GM19025 (cell line): ENCODE measurements around the gene REC114.

ENCODE experiments used
- ATAC-seq: cut with Tn5 transposase; IDR thresholded peaks from one replicate; pipeline ENCODE4 v1.9.1; 2021; ENCODE audit warnings: mild to moderate bottlenecking, low read depth, moderate library complexity; ENCODE audit not compliant: unreplicated experiment

The REC114 gene

GRCh38 chr15:73600413-73601335 lies 157.7 kb downstream of the REC114 start:
- no peak for ATAC-seq

DNA sequence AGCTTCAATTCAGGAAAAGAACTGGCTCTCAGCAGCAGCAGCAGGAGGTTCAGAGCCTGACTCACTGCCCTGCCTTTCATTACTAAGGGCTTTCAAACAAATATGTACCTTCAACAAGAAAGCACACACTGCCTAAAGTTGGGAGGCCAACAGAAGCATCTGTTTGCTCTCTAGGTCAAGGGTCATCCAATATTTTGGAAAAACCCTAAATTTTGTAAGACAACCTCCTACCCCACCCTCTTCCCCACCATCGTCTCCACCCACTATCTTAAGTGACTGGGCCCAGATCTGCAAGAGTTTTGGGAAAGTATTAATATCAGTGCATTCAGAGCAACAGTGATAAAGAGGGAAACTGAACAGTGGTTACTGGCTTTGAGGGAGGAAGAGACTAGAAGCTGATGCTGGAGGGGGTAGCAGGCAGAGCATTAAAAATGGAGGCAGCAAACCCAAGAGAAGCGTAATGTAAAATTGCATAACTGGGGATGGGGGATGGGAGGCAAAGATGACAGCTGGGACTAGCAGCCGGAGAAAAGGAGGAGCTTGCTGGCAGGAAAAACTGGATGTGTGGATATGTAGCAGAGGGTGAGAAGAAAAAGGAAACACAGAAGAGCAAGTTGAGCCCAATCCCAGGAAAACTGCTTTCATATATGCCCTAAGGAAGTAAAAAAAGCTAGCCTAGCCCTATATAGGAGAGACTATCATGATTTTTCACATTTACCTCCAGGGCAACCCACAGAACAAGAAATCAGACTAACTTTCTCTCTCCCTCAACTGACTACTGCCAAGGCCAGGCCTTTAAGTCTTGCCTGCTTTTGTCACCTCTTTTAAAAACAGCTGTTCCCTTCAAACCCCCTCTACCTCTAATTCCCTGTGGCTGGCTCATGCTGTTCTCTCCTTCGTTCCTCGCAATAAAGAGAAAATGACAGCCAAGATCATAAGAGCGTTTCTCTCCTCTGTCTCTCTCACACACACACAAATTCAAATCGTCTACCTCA lies 158.8 kb downstream of the REC114 start:
- no peak for ATAC-seq

- ATAC-seq: no peak
Observed at GRCh38 chr15:73602446-73602843, 159.5 kb downstream of the REC114 start.

DNA sequence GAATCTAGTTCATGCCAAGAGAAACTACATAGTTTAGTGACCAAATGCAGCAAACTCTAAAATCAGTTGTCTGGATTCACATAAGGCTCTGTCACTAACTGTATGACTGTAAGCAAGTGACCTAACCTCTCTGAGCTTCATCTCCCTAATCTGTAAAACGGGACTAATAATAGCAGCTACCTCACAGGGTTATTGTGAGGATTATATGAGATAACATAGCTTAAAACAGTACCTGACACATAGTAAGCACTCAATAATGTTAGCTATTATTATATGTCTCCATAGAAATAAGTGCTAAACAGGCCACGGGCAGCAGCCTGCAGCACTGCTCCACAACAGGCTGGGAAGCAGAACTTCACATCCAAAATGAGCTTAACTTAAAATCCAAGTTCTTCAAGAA lies 160.0 kb downstream of the REC114 start:
- ATAC-seq: no peak

- no peak for ATAC-seq
Observed at GRCh38 chr15:73604477-73604876, 161.5 kb downstream of the REC114 start.

DNA sequence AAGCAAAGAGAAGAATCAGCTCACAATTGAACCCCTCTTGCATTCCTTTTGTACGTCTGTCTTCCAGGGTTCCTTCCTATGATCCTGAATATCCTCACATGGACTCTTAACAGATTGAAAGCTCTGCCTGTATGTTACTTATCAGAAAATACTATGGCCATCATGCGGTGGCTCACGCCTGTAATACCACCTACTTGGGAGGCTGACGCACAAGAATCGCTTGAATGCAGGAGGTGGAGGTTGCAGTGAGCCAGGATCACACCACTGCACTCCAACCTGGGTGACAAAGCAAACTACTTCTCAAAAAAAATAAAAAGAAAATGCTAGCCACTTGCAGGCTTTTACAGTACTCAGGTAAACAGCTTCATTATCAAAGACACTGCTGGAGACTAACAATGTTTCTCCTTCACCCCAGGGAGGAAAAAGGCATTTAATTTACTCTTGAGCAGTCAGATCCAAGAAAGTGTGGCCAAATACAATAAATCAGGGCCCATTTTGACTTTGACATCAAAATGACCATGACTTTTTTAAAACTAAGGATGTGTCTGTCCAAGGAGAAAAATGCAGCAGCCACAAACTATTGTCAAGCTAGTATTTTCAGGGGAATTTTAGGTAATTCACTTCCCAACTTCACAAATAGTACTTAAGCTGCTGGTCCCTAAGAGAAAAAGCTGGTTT lies 162.9 kb downstream of the REC114 start:
- no peak for ATAC-seq

- ATAC-seq: no peak
Observed at GRCh38 chr15:73607405-73607804, 164.4 kb downstream of the REC114 start.

DNA sequence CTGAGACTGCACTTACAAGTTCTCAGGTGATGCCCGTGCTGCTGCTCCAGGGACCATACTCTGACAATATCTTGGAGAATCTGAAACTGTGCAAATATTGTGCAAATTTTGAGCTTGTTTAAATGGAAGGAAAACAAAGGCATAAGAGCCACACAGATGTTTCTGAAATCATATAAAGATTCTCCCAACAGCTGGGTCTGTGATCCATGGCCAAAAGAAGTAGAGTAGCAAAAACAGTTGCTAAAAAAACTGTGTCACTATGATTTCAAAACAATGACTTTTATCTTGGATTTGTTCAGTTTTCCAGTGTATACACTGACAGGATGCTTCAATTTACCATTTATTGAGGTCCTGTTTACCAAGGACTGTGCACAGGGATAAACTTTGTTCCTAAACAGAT lies 164.9 kb downstream of the REC114 start:
- ATAC-seq: no peak

DNA sequence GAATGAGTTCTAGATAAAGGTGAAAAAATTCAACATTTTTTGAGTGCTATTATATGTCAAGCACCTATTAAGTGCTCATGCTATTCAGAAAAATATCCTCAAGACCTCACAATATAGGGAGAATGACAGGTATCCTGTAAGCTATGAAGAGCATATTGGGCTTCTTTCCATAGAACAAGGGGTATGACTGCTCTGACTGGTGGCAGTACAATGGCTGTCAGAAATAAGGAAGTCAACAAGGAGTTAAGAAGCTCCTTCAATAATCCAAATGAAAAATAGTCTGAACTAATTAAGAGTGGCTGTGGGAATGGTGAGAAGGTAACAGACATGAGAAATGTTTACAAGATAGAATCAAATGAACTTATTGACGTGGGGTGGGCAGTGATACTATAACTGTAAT lies 165.5 kb downstream of the REC114 start:
- ATAC-seq: no peak

GRCh38 chr15:73608941-73609340 lies 166.0 kb downstream of the REC114 start:
- no peak for ATAC-seq
